GM21786 (cell line): ENCODE measurements around the gene ATG9B.
"Not testable (repeated sequence)": the region's sequence is repeated elsewhere in the genome, so short reads cannot be mapped to it uniquely, and the experiment has no call there.

Source experiments
- ATAC-seq: cut with Tn5 transposase; IDR thresholded peaks from one replicate; pipeline ENCODE4 v1.9.1; 2021; ENCODE audit not compliant: unreplicated experiment

ATG9B gene

DNA sequence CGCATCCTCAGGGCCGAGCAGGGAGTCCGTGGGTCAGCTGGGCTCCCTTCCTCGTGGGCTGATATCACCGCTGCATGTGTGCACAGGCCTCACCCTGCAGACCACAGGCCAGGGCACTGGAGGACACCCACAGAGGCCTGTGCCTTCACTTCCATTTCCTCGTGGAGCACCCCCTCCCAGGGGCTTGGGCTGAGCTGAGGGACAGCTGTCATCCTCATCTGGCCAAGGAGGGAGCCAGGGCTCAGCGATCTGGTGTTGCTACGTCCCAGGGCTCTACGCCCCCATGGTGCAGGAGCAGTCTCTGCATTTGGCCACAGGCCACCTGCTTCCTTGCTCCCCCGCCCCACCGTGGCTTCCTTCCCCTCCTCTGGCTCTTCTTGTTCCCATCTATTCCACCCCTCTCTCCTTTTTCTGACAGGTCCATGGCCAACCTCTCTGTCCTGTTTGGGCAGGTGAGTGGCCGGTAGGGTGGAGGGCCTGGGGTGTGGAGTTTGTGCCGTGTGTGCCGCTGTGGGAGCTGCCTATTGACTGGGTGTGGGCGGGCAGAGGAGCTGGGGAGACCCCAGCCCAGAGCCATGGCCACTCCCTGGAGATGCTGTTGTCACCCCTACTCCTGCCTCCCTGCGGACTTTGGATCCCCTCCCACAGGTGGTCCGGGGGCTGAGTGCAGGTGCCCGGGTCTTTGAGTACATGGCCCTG is 15.7 kb upstream of the ATG9B start:
- ATAC-seq = no peak

- ATAC-seq = peak; percentile 61
Measured at GRCh38 chr7:151038951-151039849, 14.9 kb upstream of the ATG9B start.

- ATAC-seq = no peak
Measured at GRCh38 chr7:151035902-151036301, 11.6 kb upstream of the ATG9B start.

DNA sequence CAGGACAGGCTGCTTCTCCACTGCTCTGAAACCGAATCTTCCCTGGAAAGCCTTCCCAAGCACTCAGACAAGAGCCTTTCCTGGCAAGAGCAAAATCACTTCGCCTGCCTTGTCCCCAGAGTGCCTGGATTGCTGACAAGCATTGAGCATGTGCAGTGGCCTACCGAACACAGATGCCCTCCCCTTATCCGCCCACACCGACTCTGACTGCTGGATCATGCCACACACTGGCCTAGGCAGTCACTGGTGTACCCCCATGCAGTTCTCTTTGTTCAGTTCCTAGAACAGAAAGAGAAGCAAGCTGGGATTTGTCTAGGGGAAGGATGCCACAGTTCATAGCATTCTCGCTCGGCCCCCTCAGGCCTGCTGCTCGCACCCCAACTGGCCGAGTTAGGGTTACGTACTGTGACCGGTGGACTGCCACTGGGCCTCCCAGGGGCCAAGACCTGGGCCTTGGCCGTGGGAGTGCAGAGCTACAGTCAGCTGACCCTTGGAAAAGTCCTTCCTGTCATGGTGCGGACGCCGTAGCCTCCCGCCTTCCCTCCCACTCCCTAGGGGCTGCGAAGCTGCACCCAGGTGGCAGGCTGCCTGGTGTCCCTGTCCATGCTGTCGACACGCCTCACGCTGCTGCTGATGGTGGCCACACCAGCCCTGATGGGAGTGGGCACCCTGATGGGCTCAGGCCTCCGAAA is 10.9 kb upstream of the ATG9B start:
- no peak for ATAC-seq

DNA sequence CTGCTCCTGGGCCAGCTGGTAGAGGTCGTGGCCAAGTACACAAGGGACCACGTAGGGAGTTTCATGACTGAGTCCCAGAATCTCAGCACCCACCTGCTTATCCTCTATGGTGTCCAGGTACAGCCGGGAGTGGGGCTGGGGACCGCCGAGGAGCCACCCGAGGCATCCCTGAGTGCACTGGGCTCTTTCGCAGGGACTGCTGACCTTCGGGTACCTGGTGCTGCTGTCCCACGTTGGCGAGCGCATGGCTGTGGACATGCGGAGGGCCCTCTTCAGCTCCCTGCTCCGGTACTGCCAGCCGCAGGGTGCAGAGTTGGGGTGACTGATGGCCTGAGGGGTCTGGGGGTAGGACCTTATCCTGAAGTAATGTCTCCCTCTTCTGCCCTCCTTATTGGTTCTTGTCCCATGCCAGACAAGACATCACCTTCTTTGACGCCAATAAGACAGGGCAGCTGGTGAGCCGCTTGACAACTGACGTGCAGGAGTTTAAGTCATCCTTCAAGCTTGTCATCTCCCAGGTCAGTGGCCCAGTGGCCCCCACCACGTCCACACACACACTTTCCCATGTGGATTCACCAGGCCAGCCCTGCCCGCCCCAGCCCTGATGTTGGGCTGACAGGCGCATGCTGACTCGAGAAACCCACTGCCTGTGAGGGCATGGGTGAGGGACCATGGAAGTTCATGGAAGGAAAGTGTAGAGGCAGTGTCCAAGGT is 10.2 kb upstream of the ATG9B start:
- no peak for ATAC-seq

GRCh38 chr7:151033864-151034249 is 9.6 kb upstream of the ATG9B start:
- no peak for ATAC-seq

- no peak for ATAC-seq
Measured at GRCh38 chr7:151032936-151033863, 8.9 kb upstream of the ATG9B start.

DNA sequence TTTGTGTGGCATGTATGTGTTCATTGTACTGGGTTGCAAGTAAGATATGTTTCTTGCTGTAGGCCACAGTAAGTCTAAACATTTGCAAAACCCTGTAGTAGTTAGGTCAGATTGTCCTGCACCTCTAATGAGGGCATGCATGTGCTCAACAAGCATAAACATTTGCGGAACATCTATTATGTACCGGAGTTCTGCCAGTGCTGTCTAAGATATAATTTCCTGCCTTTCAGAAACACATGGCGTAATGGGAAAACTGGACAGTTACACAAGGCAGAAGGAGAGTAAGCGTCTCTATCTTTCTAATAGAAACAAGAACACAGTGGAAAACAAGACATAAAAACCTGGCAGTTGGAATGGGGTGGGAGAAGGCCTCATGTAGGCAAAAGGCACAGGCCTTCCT is 6.7 kb upstream of the ATG9B start:
- ATAC-seq = no peak

DNA sequence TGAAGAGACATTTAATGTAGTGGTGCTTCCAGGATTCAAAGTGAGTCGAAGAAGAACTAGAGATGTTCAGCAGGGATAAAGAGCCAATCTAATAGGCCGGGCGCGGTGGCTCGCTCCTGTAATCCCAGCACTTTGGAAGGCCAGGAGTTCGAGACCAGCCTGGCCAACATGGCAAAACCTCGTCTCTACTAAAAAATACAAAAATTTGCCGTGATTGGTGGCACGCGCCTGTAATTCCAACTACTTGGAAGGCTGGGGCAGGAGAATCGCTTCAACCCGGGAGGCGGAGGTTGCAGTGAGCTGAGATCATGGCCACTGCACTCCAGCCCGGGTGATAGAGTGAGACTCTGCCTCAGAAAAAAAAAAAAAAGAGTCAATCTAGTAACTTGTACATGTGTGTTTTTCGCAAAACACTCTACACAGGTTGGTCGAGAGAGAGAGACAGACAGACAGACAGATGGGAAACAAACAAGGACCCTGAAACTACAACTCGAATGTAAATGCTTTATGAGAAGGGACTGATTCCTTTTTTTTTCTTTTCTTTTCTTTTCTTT is 4.7 kb upstream of the ATG9B start:
- no peak for ATAC-seq

DNA sequence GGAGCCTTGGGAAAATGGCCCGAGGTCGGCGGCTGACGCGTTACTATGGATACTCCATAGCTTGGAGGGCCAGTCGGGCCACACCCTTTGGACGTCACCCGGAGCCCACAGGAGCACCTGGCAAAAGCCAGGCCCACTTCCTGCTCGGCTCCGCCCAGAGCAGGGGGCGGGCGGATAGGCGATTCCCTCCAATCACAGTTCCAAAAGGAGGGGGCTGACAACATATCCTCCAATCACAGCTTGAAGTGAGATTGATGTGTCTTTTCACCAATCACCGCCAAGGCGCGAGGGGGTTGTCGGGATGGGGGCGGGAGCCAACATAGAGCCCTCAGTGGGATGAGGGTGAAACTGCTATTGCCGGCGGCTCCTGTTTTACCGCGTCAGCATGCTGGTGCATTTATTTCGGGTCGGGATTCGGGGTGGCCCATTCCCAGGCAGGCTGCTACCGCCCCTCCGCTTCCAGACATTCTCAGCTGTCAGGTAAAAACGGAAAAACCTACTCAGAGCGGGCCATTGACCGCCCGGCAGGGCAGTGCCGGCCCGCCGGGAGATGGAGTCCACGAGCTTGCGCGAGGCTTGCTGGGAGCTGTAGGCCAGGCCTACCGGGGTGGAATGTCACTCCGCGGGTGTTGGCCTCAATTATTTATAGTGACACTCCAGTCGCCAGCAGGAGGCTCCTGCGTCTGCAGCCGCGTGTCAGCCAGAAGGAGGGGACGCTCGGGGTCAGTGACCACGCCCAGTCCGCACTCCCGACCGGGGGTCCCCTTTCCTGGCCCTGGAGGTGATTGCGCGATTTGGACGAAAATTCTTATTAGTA is 4.0 kb upstream of the ATG9B start, which contains the start of gene ABCB8:
Gene ABCB8 (plus strand): TSS at position 320 of the 817 bp plus-strand sequence. CDS start 66 bp downstream, at position 386.
- peak; percentile 97 for ATAC-seq

DNA sequence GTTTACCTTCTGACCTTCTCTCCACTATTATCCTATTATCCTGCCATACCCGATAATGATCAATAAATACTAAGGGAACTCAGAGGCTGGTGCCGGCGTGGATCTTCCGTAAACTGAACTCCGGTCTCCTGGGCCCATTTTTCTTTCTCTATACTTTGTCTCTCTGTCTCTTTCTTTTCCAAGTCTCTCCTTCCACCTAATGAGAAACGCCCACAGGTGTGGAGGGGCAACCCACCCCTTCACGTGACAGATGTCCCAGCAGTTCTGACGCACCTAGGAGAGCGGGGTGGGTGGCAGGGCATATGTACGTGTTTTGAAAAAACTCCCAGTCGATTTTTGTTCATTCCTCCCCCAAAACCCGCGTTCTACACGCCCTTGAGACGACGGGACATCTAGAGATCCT is 3.4 kb upstream of the ATG9B start:
- ATAC-seq = not testable (repeated sequence)

DNA sequence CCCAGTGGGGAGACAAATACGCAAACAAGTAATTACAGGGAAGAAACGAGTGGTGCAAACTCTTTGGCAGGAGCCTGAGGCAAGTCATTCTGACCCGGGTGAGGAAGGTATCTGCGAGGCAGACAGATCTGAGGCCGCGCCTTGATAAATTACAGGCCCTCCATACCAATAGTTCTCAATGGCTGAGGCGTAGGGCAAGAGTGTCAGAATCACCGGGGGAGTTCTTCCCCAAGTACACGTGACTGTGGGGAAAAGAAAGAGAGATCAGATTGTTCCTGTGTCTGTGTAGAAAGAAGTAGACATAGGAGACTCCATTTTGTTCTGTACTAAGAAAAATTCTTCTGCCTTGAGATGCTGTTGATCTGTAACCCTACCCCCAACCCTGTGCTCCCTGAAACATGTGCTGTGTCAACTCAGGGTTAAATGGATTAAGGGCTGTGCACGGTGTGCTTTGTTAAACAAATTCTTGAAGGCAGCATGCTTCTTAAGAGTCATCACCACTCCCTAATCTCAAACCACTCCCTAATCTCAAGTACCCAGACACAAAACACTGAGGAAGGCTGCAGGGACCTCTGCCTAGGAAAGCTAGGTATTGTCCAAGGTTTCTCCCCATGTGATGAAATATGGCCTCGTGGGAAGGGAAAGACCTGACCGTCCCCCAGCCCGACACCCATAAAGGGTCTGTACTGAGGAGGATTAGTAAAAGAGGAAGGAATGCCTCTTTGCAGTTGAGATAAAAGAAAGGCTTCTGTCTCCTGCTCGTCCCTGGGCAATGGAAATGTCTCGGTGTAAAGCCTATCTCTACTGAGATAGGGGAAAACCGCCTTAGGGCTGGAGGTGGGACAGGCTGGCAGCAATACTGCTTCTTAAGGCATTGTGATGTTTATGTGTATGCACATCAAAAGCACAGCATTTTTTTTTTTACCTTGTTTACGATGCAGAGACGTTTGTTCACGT is 2.8 kb upstream of the ATG9B start:
- not testable (repeated sequence) for ATAC-seq

GRCh38 chr7:151025924-151026671 is 1.8 kb upstream of the ATG9B start:
- ATAC-seq = no peak

DNA sequence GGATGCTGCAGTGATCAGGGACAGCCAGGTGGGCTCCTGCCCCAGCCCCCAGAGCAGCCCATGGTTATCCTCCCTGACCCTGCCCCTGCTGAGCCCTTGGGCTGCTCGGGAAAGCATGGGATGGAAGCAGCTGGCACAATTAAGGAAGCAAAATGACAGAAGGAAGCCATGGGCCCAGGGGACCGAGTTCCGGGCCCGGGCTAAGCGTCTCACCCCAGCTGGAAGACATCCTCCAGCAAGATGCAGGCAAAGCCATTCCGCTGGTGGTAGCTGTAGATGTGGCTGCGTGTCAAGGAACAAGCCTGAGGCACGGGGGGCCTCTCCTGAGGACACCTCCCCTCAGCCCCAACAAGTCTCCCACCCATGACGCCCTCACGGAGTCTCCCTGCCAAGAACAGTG is 1.1 kb downstream of the ATG9B start:
- no peak for ATAC-seq

DNA sequence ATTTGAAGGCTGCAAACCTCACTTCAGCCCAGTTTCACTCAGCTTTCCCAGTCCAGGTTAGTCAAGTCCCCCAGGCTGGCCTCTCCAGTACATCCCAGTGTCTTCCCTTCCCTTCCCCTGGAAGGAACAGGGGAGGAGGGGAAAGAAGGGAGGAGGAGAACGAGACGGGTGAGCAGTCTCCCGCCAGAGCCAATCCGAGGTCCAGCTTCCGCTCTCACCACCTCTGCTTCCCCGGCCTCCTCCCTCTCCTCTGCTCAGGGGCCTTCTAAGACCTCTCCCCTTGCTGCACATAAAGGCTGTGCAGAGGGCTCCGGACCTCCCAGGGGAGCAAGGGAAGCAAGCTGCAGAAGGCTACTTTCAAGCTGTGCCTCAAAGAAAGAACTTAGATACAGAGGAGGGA is 4.1 kb downstream of the ATG9B start:
- no peak for ATAC-seq

DNA sequence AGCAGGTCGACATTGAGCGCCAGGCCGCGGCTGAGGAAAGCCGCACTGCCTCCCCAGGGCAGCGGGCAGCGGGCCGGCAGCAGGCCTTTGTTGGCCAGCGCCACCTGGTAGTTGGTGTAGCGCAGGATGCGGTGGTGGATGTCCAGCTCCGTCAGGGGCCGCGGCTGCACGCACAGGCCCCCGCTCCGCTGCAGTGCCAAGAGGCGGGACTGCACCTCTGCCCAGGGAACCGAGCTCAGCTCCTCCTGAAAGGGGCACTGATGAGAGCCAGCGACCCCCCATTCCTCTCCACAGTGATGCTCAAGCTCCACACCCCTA is 5.2 kb downstream of the ATG9B start:
- no peak for ATAC-seq
